Loucy (cell line): Measurements from ENCODE around the gene C17orf113.

Experiments used
- H2AFZ ChIP-seq: fragments of 200-600 bp; sonication (generic); 2 replicates; pipeline ENCODE4 v1.6.0; 2016; ENCODE audit warnings: antibody characterized with exemption, mild to moderate bottlenecking, low read length, moderate library complexity
- H3F3A ChIP-seq: fragments of 200-600 bp; 2 replicates; pipeline ENCODE4 v1.6.0; 2016; ENCODE audit warnings: antibody characterized with exemption, low read depth, mild to moderate bottlenecking
- H3K27me3 ChIP-seq: fragments of 200-600 bp; sonication (generic); 2 replicates; pipeline ENCODE4 v1.6.1; 2014; ENCODE audit warnings: low read length, mild to moderate bottlenecking; ENCODE audit not compliant: insufficient read depth, poor library complexity, severe bottlenecking
- H3K36me3 ChIP-seq: fragments of 200-600 bp; sonication (generic); 2 replicates; pipeline ENCODE4 v1.6.1; 2016; ENCODE audit warnings: low read length; ENCODE audit not compliant: insufficient read depth
- H3K4me1 ChIP-seq: fragments of 200-600 bp; sonication (generic); 2 replicates; pipeline ENCODE4 v1.5.1; 2014; ENCODE audit warnings: low read length, mild to moderate bottlenecking; ENCODE audit not compliant: insufficient read depth, poor library complexity, severe bottlenecking
- H3K4me2 ChIP-seq: fragments of 200-600 bp; sonication (generic); 2 replicates; pipeline ENCODE4 v1.6.0; 2014; ENCODE audit warnings: antibody characterized with exemption, low read length, low read depth, mild to moderate bottlenecking; ENCODE audit not compliant: poor library complexity, severe bottlenecking
- H3K4me3 ChIP-seq: fragments of 200-600 bp; sonication (generic); 2 replicates; pipeline ENCODE4 v1.5.1; 2014; ENCODE audit warnings: low read length, mild to moderate bottlenecking, mixed read lengths; ENCODE audit not compliant: poor library complexity, severe bottlenecking
- H3K79me2 ChIP-seq: fragments of 200-600 bp; sonication (generic); 2 replicates; pipeline ENCODE4 v1.6.1; 2014; ENCODE audit warnings: low read length; ENCODE audit not compliant: insufficient read depth
- H3K9ac ChIP-seq: fragments of 200-600 bp; sonication (generic); 2 replicates; pipeline ENCODE4 v1.6.0; 2014; ENCODE audit warnings: mild to moderate bottlenecking, low read depth, low read length, moderate library complexity; ENCODE audit not compliant: poor library complexity, severe bottlenecking
- H3K9me2 ChIP-seq: fragments of 200-600 bp; sonication (generic); replicated peaks from 2 replicates; pipeline ENCODE4 v1.6.1; 2016; ENCODE audit warnings: low read depth, low read length, mixed read lengths
- H3K9me3 ChIP-seq: fragments of 200-600 bp; sonication (generic); 2 replicates; pipeline ENCODE4 v1.6.1; 2014; ENCODE audit warnings: mild to moderate bottlenecking, antibody characterized with exemption, low read length, low read depth; ENCODE audit not compliant: insufficient read depth
- H4K20me1 ChIP-seq: fragments of 200-600 bp; sonication (generic); 2 replicates; pipeline ENCODE4 v1.6.0; 2014; ENCODE audit warnings: antibody characterized with exemption, low read length, mild to moderate bottlenecking; ENCODE audit not compliant: insufficient read depth, poor library complexity, severe bottlenecking
- CTCF ChIP-seq: fragments of 200-600 bp; sonication (generic); conservative IDR thresholded peaks from 2 replicates; pipeline ENCODE4 v1.5.1; 2014; ENCODE audit warnings: mild to moderate bottlenecking, antibody characterized with exemption, low read length
- EZH2phosphoT487 ChIP-seq: fragments of 200-600 bp; IDR thresholded peaks from 2 replicates; pipeline ENCODE4 v1.6.1; 2018; ENCODE audit warnings: antibody characterized with exemption, mild to moderate bottlenecking, moderate library complexity, borderline replicate concordance

C17orf113 gene

DNA sequence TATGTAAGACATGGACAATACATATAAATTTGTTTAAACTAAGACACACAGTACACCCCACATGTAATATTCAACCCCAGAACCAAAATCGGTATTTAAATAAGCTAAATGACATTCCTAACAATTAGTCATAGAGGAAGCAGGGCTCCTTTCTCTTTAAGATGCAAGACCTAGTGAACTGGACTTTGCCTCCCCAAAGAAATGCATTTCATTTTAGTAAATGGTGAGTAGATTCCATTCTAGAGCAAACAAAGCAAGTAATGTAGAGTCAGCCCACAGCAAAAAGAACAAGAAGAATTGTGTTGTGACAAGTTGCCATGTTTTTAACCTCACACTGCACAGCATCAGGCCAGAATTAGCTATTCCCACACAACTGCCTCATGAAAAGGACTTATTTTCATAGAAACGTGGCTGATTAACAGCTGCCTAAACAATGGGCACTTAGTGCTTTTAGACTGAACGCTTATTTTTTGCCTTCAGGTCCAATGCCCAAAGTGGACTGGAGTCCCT, 47.6 kb downstream of the C17orf113 start:
- Histone ChIP-seq H3K36me3 (peaks cover 54% of the 10 kb centered on the region), H3K9me2 (no peaks in the 10 kb centered on the region), H3K9ac (no peak overlapping the region), H3K9me3 (no peaks in the 10 kb centered on the region), H4K20me1 (peaks cover 21% of the 10 kb centered on the region), H3K4me1 (no peaks in the 10 kb centered on the region), H3K79me2 (peaks cover 69% of the 10 kb centered on the region), H3K27me3 (no peaks in the 10 kb centered on the region), H3F3A (no peaks in the 10 kb centered on the region), H3K4me3 (no peak overlapping the region), H3K4me2 (no peak overlapping the region), H2AFZ (no peak overlapping the region)
- TF ChIP-seq CTCF (no peak), EZH2phosphoT487 (no peak)

- Histone ChIP-seq H4K20me1 (peaks cover 21% of the 10 kb centered on the region), H3K4me2 (no peak overlapping the region), H3K4me1 (no peaks in the 10 kb centered on the region), H3K79me2 (peaks cover 64% of the 10 kb centered on the region), H3K9ac (no peak overlapping the region), H3K27me3 (no peaks in the 10 kb centered on the region), H3K9me3 (no peaks in the 10 kb centered on the region), H2AFZ (no peak overlapping the region), H3K4me3 (no peak overlapping the region), H3K9me2 (no peaks in the 10 kb centered on the region), H3F3A (no peaks in the 10 kb centered on the region), H3K36me3 (peaks cover 59% of the 10 kb centered on the region)
- no peak for TF ChIP-seq EZH2phosphoT487
- TF ChIP-seq CTCF: no peak
Observed at GRCh38 chr17:42002175-42002791, 48.1 kb downstream of the C17orf113 start.

DNA sequence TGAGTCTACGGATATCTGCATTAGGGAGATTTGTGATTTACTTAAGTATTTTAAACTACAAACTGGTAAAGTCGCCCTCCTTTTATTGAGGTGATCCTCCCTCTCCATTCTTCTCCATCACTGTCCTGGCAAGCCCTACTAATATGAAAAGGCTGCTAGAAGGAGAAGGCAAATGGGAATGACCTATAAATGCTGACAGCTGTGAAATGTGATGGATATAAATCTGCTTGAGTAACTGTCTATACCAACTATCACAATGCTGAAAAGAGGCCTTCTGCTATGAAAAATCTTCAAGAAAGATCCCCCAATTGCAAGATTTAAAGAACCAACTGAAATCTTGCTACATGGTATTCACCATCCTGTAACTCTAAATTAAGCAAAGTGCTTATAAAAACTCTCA, 48.7 kb downstream of the C17orf113 start:
- H3K4me3 ChIP-seq: no peak overlapping the region
- no peaks in the 10 kb centered on the region for H3K9me3 ChIP-seq
- H2AFZ ChIP-seq: no peak overlapping the region
- peaks cover 64% of the 10 kb centered on the region for H3K36me3 ChIP-seq
- no peak overlapping the region for H3K4me2 ChIP-seq
- H3K79me2 ChIP-seq: peaks cover 58% of the 10 kb centered on the region
- H3K9me2 ChIP-seq: no peaks in the 10 kb centered on the region
- no peaks in the 10 kb centered on the region for H3K27me3 ChIP-seq
- H4K20me1 ChIP-seq: peaks cover 21% of the 10 kb centered on the region
- H3K4me1 ChIP-seq: no peaks in the 10 kb centered on the region
- no peak overlapping the region for H3K9ac ChIP-seq
- no peaks in the 10 kb centered on the region for H3F3A ChIP-seq
- TF ChIP-seq CTCF (no peak), EZH2phosphoT487 (no peak)
